H54 (cell line): ENCODE measurements around the gene GNAO1.
A peak's percentile ranks its signal among the peaks of the same experiment; 100 is the strongest.

Experiments used
- DNase-seq: peaks from one replicate; pipeline ENCODE4 v3.0.0; 2011; ENCODE audit warnings: low spot score, mixed read lengths; ENCODE audit not compliant: insufficient read length
- FAIRE-seq: peaks from 3 replicates; lab custom pipeline; 2011; peaks lifted over from hg19 to GRCh38; lab: Jason Lieb, UNC
- POLR2A ChIP-seq: IDR thresholded peaks from 2 replicates; pipeline ENCODE4 v1.6.1; 2011; ENCODE audit warnings: low read depth, mild to moderate bottlenecking, low read length

Gene GNAO1

GRCh38 chr16:56343661-56344517, 152.6 kb downstream of the GNAO1 start:
- FAIRE-seq (no peak), DNase-seq (peak; percentile 88)
- TF ChIP-seq POLR2A: no peak

GRCh38 chr16:56344518-56345405, 153.5 kb downstream of the GNAO1 start:
- FAIRE-seq (no peak), DNase-seq (no peak)
- no peak for TF ChIP-seq POLR2A

- DNase-seq (no peak), FAIRE-seq (no peak)
- TF ChIP-seq POLR2A: no peak
Observed at GRCh38 chr16:56345406-56346050, 154.2 kb downstream of the GNAO1 start.

GRCh38 chr16:56346131-56346890, 155.0 kb downstream of the GNAO1 start:
- FAIRE-seq (no peak), DNase-seq (no peak)
- no peak for TF ChIP-seq POLR2A

GRCh38 chr16:56347166-56347565, 155.9 kb downstream of the GNAO1 start:
- no peak for TF ChIP-seq POLR2A
- no peak for DNase-seq
- no peak for FAIRE-seq

GRCh38 chr16:56347670-56348069, 156.4 kb downstream of the GNAO1 start:
- no peak for TF ChIP-seq POLR2A
- no peak for DNase-seq
- no peak for FAIRE-seq

GRCh38 chr16:56348168-56349085, 157.1 kb downstream of the GNAO1 start:
- no peak for DNase-seq
- FAIRE-seq: no peak

GRCh38 chr16:56349086-56349415, 157.8 kb downstream of the GNAO1 start:
- no peak for TF ChIP-seq POLR2A
- DNase-seq: no peak
- FAIRE-seq: no peak

More at GRCh38 chr16:56348168-56349085, 157.1 kb downstream of the GNAO1 start:
- TF ChIP-seq POLR2A: no peak

- FAIRE-seq: no peak
Observed at GRCh38 chr16:56349711-56350161, 158.4 kb downstream of the GNAO1 start.

GRCh38 chr16:56350491-56351405, 159.5 kb downstream of the GNAO1 start:
- no peak for TF ChIP-seq POLR2A
- no peak for DNase-seq
- FAIRE-seq: no peak

More at GRCh38 chr16:56349711-56350161, 158.4 kb downstream of the GNAO1 start:
- no peak for TF ChIP-seq POLR2A
- DNase-seq: no peak

- DNase-seq: no peak
- no peak for FAIRE-seq
- TF ChIP-seq POLR2A: no peak
Observed at GRCh38 chr16:56351481-56351880, 160.2 kb downstream of the GNAO1 start.
